ENCODE results near the gene TMED6.

The TMED6 gene

GRCh38 chr16:69309316-69309715 lies 42.3 kb downstream of the TMED6 start:
- Histone ChIP-seq H3K4me2 (ENCODE audit: low read length) (no peak overlapping the region), H3K36me3 (ENCODE audit: control insufficient read depth, low read length) (peaks cover 20% of the 10 kb centered on the region), H3F3A (ENCODE audit: control insufficient read depth, insufficient read depth) (peaks cover 14% of the 10 kb centered on the region), H4K20me1 (ENCODE audit: control insufficient read depth, insufficient read depth, low read depth, low read length) (peaks cover 6% of the 10 kb centered on the region), H3K9me2 (replicated peaks; ENCODE audit: control insufficient read depth, low read length) (no peaks in the 10 kb centered on the region), H3K27me3 (ENCODE audit: control insufficient read depth, low read length) (no peaks in the 10 kb centered on the region), H3K27ac (ENCODE audit: low read depth, low read length) (no peak overlapping the region), H3K79me2 (ENCODE audit: control insufficient read depth, low read length) (peaks cover 32% of the 10 kb centered on the region), H3K4me3 (ENCODE audit: low read length) (no peak overlapping the region), H3K9me3 (ENCODE audit: control insufficient read depth, insufficient read depth, low read length) (no peaks in the 10 kb centered on the region), H3K4me1 (ENCODE audit: control insufficient read depth, low read length) (peaks cover 12% of the 10 kb centered on the region)
- no peak for TF ChIP-seq CTCF (IDR thresholded peaks at IDR 0.05; ENCODE audit: low read depth, low read length, poor library complexity, severe bottlenecking)

- Histone ChIP-seq H3K9me3 (ENCODE audit: control insufficient read depth, insufficient read depth, low read length) (no peaks in the 10 kb centered on the region), H3K36me3 (ENCODE audit: control insufficient read depth, low read length) (peaks cover 6% of the 10 kb centered on the region; the same call in 1 of the 2 replicates), H3K4me3 (ENCODE audit: low read length) (no peak overlapping the region), H3K79me2 (ENCODE audit: control insufficient read depth, low read length) (peaks cover 17% of the 10 kb centered on the region), H3K9me2 (replicated peaks; ENCODE audit: control insufficient read depth, low read length) (no peaks in the 10 kb centered on the region), H3K4me1 (ENCODE audit: control insufficient read depth, low read length) (peaks cover 9% of the 10 kb centered on the region), H4K20me1 (ENCODE audit: control insufficient read depth, insufficient read depth, low read depth, low read length) (peaks cover 3% of the 10 kb centered on the region; the same call in 1 of the 2 replicates), H3F3A (ENCODE audit: control insufficient read depth, insufficient read depth) (peaks cover 17% of the 10 kb centered on the region), H3K27ac (ENCODE audit: low read depth, low read length) (no peak overlapping the region), H3K4me2 (ENCODE audit: low read length) (no peak overlapping the region), H3K27me3 (ENCODE audit: control insufficient read depth, low read length) (no peaks in the 10 kb centered on the region)
- no peak for TF ChIP-seq CTCF (IDR thresholded peaks at IDR 0.05; ENCODE audit: low read depth, low read length, poor library complexity, severe bottlenecking)
- no peak for TF ChIP-seq EZH2phosphoT487 (IDR thresholded peaks at IDR 0.05; ENCODE audit: borderline replicate concordance, low read length)
Measured at GRCh38 chr16:69307856-69308255, 43.7 kb downstream of the TMED6 start.

GRCh38 chr16:69307091-69307490 lies 44.5 kb downstream of the TMED6 start:
- H3K27ac ChIP-seq (ENCODE audit: low read depth, low read length): no peak overlapping the region
- peaks cover 11% of the 10 kb centered on the region for H3K4me1 ChIP-seq (ENCODE audit: control insufficient read depth, low read length)
- TF ChIP-seq EZH2phosphoT487 (IDR thresholded peaks at IDR 0.05; ENCODE audit: borderline replicate concordance, low read length) (no peak), CTCF (IDR thresholded peaks at IDR 0.05; ENCODE audit: low read depth, low read length, poor library complexity, severe bottlenecking) (no peak)
- H3K27me3 ChIP-seq (ENCODE audit: control insufficient read depth, low read length): no peaks in the 10 kb centered on the region
- no peak overlapping the region for H3K4me2 ChIP-seq (ENCODE audit: low read length)
- no peaks in the 10 kb centered on the region for H3K9me2 ChIP-seq (replicated peaks; ENCODE audit: control insufficient read depth, low read length)
- no peak overlapping the region for H3K4me3 ChIP-seq (ENCODE audit: low read length)
- peaks cover 17% of the 10 kb centered on the region for H3F3A ChIP-seq (ENCODE audit: control insufficient read depth, insufficient read depth)
- H3K36me3 ChIP-seq (ENCODE audit: control insufficient read depth, low read length): peaks cover 7% of the 10 kb centered on the region
- H3K79me2 ChIP-seq (ENCODE audit: control insufficient read depth, low read length): peaks cover 9% of the 10 kb centered on the region
- peaks cover 1% of the 10 kb centered on the region; the same call in 1 of the 2 replicates for H4K20me1 ChIP-seq (ENCODE audit: control insufficient read depth, insufficient read depth, low read depth, low read length)
- H3K9me3 ChIP-seq (ENCODE audit: control insufficient read depth, insufficient read depth, low read length): no peaks in the 10 kb centered on the region

Measured in DOHH2 (cell line).